Inflammatory macrophage (primary cell): ENCODE measurements around the gene FBF1.
"Not testable (repeated sequence)": the region's sequence is repeated elsewhere in the genome, so short reads cannot be mapped to it uniquely, and the experiment has no call there.

Experiments used
- DNase-seq, 2 donors: peaks; one replicate each; pipeline ENCODE4 v3.0.0-alpha.2; 2020 to 2022

Gene FBF1

DNA sequence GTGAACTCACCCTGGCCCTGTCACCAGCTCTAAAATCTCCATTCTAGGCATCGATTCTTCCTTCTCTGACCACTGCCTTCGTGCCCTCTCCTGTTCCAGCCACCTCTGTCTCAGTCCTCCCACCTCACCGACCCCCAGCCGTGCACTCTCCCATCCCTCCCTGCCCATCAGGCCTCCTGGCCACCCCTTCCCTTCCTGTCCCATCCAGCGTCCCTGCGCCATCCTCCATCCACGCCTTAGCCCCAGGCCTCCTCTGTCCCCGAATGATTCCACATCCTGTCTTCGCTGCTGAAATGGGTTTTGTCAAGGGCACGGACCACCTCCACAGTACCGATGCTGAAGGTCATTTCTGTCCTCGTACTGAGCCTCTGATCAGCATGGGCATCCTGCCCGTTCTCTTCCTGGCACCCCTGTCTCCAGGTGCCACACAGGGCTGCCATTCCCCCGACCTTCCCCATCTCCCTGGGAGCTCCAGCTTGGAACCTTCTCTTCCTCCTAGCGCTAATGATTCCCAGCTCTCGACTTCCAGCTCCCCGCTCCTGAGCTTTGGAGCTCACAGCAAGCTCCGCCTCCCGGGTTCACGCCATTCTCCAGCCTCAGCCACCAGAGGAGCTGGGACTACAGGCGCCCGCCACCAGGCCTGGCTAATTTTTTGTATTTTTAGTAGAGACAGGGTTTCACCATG, 46.7 kb downstream of the FBF1 start:
- DNase-seq = no peak

DNA sequence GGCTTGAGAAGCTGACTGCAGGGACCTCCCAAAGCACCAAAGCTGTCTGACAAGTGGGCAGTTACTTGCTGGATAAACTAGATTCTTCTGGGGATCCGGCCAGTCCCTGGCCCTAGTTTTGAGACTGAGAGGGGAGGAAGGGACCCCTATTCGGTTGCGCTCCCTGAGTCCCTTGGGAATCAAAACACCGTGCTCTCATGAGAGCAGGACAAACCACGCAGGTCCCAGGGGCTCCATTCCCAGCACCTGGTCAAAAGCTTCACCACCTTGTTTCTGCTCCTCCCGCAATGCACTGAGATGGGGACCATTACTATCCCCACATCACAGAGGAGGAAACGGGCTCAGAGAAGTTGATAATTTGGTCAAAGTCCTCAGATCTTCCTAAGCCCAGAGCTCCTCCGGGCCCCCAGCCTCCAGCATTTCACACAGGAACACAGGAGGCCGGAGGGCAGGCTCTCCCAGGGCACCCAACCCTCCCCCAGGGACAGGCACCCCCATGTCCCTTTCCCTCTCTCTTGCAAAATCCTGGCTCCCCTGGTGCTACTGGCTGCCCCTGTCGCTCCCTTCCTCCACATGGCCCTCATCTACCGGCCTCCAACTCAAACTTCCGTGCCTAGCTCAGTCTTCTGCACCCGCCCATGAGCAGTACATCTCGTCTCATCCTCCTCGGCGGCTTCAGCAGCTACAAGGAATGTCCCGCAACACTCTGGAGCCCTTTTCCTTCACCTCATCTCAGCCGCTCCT, 47.4 kb downstream of the FBF1 start:
- no peak for DNase-seq

DNA sequence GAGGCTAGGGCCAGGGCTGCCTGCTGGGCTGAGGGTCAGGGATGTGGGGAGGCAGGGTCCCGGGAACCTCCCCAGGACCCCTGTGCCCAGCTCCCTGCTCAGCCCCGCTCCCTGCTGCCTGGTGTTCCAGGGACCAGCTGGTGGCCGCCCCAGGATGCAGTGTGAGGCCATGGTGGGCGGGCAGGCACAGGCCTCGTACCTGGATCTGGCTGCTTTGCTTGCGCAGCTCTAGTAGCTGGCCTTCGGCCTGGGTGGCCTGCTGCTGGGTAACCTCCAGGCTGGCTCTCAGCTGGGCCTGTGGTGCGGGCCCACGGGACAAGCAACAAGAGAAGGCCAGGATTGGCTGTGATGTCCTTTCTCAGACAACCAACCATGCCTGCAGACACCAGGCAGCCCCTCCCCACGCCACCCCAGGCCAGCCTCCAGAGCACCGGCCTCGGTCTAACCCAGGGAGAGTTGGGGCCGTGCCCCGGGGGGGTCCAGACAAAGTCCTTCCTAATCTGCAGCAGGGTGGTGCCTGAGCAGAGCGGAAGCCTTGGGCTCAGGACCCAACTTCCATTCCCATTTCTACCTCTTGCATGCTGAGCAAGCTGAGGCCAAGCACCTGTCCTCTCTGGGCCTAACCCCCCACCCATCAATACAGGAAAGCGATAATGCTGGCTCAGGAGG, 48.2 kb downstream of the FBF1 start:
- DNase-seq = no peak

DNA sequence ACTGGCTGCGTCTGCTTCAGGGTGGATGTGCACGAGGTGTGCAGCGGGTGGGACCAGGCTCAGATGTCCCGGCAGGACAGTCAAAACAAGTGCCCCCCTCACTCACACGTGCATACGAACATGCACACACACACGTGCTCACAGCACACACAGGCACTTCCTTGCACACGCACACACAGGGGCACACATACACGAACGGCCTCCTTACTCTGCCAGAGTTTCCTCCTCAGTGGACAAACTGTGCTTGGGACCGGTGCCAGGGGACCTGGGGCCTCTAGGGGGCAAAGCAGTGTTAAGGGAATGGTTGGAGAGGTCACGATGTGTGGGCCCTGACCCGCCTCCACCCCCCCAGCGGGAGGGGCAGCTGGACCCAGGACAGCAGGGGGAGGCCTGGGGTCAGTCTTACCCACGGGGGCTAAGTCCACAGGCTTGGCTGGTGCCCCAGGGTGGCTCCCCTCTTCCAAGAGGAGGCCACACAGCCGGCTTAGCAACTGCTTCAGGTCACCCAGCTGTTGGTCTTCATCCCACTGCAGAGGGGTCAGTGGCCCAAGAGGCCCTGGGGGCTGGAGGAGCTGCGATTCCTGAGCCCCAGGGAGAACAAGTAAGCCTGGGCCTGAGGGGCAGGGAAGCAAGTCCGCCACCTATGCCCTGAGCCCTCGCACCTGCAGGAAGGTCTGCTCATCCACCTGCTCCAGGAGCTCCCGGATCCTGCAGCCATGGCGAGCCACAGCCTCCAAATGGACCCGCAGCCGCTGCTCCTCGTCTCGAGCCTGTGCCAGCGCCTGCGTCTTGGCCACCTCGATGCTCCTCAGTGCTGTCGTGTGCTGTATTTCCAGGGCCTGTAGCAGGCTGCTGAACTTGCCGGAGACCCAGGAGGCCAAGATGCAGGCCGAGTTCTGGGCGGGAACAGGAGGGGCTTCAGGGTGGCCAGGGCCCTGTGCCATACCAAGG, 49.0 kb downstream of the FBF1 start:
- DNase-seq = no peak

DNA sequence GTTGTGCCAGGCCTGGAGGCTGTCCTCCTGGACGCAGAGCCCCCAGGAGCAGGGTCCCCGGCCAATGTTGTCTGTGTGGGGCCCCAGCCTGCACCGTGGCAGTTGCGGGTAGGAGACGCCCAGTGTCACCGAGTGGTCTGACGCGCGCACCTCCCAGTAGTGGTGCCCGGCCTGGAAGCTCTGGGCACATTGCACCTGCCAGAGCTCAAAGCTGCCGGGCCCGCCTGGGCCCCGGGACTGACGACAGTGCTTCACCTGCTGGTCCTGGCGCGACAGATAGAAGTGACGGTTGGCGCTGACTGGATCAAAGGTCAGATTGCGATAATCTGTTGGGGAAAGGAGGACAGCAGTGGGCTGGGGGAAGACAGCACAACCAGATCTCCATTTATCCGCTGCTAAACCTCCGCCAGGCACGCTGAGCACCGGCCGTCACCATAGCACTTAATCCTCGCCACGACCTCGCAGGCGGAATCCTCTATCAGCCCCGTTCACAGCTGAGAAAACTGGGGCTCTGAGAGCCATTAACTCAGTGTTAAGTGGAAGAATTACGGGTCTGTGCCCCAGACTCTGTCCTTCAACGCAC, 49.7 kb downstream of the FBF1 start:
- no peak for DNase-seq

GRCh38 chr17:75889454-75889853, 51.4 kb downstream of the FBF1 start:
- no peak for DNase-seq

DNA sequence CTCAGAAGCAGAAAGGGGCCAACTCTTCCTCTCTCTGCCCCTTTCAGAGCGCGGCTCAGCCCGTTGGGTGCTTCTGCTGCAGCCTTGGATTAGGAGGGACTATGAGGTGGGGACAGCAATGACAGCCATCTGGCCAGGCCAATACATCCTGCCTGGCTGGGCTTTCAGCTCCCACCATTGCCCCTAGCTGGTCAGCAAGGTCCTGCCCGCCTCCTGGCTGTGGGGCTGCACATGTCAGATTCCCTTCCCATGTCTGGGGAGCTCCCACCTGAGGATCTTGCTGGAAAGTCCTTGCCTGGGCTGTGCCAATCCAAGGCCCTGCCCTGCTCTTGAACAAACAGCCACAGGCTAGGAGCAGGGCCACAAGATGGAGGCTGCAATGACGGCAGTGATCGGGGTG, 52.4 kb downstream of the FBF1 start:
- no peak for DNase-seq

GRCh38 chr17:75885860-75886259, 55.0 kb downstream of the FBF1 start:
- DNase-seq = not testable (repeated sequence)

DNA sequence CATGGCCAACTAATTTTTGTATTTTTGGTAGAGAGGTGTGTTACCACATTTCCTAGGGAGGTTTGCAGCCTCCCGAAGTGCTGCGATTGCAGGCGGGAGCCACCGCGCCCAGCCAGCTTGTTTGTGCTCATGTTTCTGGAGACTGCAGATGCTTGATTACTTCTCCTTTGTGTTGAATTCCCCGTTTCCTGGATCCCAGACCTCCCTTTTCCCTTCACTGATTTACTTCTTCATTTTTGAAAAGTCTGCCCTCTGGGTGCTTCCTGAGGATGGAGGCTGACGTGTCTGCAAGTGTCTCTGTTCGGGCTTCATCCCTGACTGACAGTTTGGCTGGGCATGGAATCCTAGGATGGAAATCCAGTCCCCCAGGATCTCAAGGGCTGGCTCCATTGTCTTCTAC, 55.4 kb downstream of the FBF1 start:
- peak in 1 of 2 donors; percentile 23 for DNase-seq

- no peak for DNase-seq
Observed at GRCh38 chr17:75881678-75882454, 59.0 kb downstream of the FBF1 start.

DNA sequence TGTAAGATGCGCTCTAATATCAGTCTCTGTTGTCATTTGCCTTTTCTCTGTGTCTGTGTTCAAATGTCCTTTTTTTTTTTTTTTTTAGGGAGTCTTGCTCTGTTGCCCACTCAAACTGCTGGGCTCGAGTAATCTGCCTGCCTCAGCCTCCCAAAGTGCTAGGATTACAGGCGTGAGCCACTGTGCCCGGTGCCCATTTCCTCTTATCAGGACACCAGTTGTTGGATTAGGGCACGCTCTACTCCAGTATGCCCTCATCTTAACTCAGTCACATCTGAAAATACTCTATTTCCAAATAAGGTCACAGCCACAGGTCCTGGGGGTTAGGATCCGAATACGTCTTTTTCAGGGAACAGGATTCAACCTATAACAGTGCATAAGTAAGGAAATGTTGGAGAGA, 60.6 kb downstream of the FBF1 start:
- no peak for DNase-seq

DNA sequence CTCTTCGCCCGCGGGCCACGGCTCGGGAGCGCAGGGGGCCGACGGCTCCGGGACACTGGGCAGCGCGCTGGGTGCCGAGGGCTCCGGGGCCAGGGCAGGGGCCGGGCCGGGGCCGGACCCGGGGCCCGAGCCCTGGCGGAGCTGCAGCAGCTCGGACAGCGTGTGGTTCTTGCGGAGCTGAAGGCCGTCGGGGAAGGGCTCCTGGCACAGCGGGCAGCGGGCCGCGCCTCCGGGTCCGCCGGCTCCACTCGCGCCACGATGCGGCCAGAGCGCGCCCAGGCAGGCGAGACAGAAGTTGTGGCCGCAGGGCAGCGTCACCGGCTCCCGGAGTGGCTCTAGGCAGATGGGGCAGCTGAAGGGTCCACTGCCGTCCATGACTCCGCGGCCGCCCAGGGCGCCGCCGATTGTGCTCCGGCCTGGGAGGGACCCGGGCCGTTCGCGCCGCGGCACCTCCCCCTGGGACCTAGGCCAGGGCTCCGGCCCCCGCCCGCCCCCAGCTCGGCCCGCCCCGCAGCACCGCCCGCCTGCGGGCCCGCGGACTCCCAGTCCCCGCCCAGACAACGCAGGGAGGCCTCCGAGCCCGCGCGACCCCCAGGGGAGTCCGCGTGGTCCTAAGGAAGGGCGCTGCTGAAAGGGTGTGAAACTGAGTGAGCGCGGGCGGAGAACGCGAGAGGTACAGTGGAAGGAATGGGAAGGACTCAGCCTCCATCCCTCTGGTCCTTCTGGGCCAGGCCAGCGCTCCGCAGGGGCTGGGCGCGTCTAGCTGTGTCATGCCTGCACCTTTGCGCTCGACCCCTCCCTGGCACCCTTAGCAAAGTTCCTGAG, 62.5 kb downstream of the FBF1 start, which contains the start of gene TRIM47:
Gene TRIM47 (minus strand): TSS at position 408 of the 825 bp plus-strand sequence. CDS start 33 bp downstream, at position 375.
- DNase-seq = peak; percentile 37 to 55

DNA sequence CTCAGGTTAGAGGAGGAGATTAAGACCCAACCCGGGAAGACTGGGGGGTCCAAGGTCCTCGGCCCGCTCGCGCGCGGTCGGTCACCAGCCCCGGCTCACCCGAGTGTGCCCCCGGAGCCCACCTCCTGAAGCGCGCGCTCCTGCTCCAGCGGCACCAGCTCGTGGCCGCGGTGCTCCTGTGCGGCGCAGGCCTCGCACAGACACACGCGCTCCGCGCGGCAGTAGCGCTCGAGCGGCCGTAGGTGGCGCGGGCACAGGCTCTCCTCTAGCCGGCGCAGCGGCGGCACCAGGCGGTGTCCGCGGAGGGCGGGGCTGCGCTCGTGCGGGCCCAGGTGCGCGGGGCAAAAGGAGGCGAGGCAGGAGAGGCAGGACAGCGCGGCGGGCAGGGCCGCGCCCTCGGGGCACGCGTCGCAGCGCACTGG, 63.1 kb downstream of the FBF1 start:
- peak; percentile 54 to 69 for DNase-seq

DNA sequence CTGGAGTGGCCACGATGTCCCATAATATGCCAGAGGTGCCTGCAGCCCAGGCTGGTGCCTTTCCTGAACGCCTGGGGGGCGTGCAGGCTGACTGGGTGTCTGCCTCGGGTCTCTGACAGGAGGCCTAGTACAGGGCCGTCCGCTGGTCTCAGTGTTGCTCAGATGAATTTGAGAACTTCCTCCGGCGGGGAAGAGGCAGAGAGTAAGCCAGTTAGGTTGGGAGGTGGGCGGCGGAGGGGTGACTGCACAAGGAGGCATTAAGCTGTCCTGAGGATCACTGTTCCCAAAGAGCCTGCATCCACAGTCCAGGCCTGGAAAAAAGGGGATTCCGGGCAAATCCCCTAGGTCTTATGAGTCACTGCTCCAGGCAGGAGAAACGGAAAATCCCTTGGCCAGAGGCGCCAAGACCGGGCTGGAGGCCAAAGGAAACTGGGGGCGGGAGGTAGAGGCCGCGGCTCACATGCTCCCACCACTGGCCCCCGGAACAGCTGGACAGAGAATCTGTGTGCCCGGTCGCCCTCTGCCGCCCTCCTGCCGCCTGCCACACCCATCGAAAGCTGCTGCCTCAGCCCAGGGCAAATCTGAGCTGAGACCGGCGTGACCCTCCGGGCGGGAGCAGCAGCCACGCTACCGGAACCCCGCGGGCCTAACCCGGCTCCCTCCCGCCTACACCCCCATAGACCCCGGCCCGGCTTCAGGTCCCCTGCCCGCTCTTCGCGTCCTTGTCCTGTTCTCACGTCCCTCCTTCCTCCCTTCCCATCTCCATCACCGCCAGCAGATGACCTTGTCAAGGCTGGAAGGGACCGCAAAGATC, 63.7 kb downstream of the FBF1 start:
- DNase-seq = peak; percentile 62 to 75

DNA sequence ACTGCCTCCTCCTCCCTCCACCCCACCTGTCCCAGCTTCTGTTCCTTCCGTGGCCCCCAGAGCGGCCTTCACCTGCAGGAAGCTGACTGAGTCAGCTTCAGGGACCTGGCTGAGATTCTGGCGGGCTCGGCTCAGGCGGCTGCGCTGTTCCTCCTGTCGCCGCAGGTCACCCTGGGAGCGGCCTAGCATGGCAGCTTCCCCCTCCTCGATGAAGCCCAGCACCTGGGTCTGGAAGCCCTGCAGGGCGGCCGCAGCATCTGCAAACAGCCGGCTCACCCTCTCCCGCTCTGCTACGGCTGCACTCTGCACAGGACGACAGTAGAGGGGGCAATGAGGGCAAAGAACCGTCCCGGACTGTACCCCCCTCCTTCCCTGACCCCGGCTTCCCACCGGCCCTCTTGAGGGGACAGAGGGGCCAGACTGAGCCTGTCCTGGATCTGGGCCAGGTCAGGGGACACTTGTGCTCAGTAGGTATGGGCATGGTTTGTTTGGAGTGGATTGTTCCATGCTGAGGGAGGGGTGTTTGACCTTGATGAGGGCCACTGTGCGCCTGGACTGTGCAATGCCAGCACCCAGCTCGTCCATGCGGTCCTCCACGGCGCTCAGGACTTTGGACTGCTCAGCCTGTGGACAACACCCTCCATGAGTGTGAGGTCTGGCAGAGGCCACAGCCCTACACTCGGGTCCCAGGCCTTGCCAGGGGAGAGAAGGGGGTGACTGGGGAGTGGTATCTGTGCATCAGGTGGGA, 64.5 kb downstream of the FBF1 start:
- DNase-seq = no peak

- no peak for DNase-seq
Observed at GRCh38 chr17:75875940-75876189, 65.0 kb downstream of the FBF1 start.

DNA sequence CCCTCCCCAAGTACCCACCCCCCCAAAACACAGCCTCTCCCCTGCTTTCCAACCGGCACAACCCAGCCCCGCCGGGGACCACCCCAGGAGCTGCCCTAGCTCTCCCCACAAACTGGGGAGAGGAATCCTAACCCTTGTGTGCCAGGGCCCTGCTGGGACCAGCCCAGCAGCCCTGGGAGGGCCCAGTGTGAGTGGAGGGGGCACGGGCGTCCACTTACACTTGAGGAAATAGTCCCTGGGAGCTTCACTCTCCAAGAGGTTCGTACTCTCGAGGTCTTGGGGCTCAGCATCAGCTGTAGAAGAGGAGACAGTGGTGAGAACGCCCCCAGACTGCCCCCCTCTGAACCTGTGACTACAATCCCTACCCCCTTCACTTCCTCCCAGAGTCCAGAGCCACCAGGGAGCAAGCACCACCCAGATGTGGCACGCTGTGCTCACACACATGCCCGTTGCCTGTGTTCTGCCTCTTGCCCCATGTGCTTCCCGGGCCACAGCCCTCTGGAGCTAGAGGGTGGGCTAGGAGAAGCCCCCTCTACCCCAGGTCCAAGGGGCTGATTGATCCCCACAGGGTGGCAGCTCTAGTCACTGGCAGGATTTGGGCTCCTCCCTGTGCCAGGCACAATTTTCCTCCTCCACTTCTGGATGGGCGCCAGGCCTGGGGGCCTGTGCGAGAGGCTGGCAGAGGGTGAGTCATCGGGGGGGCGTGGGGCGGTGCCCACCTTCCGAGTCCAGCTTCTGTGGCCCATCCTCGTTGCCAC, 65.5 kb downstream of the FBF1 start:
- peak in 1 of 2 donors; percentile 27 for DNase-seq
